Measurements from ENCODE around the gene ABCG5.

ABCG5 gene

GRCh38 chr2:43837033-43837432 is 1.6 kb downstream of the ABCG5 start:
- Histone ChIP-seq H3K4me3 (ENCODE audit: low read length, poor library complexity, severe bottlenecking) (no peak overlapping the region), H3K9me3 (ENCODE audit: insufficient read depth, low read depth, low read length) (no peaks in the 10 kb centered on the region), H3F3A (ENCODE audit: low read depth) (no peaks in the 10 kb centered on the region), H3K4me2 (ENCODE audit: low read depth, low read length, poor library complexity, severe bottlenecking) (no peak overlapping the region), H3K4me1 (ENCODE audit: insufficient read depth, low read length, poor library complexity, severe bottlenecking) (no peaks in the 10 kb centered on the region), H4K20me1 (ENCODE audit: insufficient read depth, low read length, poor library complexity, severe bottlenecking) (no peaks in the 10 kb centered on the region), H3K36me3 (ENCODE audit: insufficient read depth, low read length) (no peaks in the 10 kb centered on the region), H3K9me2 (replicated peaks; ENCODE audit: low read depth, low read length) (no peaks in the 10 kb centered on the region), H3K79me2 (ENCODE audit: insufficient read depth, low read length) (no peaks in the 10 kb centered on the region), H3K9ac (ENCODE audit: low read depth, low read length, poor library complexity, severe bottlenecking) (no peak overlapping the region), H2AFZ (ENCODE audit: low read length) (no peak overlapping the region), H3K27me3 (ENCODE audit: insufficient read depth, low read length, poor library complexity, severe bottlenecking) (no peaks in the 10 kb centered on the region)
- TF ChIP-seq CTCF (conservative IDR thresholded peaks at IDR 0.05; ENCODE audit: low read length) (no peak), EZH2phosphoT487 (IDR thresholded peaks at IDR 0.05; ENCODE audit: borderline replicate concordance) (no peak)

DNA sequence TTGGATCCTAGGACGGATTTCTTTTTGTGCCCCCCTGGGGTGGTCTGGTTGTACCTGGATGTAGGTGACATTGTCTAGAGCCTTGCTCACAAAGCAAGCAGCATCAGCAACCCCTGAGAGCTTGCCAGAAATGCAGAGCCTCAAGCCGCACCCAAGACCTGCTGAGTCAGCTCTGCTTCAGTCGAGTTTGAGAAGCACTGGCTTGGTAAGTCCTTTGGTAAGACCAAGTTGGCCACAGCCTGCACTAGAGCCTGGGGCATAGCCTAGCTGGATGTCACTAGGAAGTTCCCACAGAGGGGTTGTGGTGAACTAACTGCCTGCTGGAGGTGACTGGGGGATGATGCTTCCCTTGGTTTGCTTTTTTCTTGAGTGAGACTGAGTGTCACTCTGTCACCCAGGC is 6.2 kb downstream of the ABCG5 start:
- Histone ChIP-seq H3K4me2 (ENCODE audit: low read depth, low read length, poor library complexity, severe bottlenecking) (no peak overlapping the region), H3K9me3 (ENCODE audit: insufficient read depth, low read depth, low read length) (no peaks in the 10 kb centered on the region), H3F3A (ENCODE audit: low read depth) (no peaks in the 10 kb centered on the region), H3K9ac (ENCODE audit: low read depth, low read length, poor library complexity, severe bottlenecking) (no peak overlapping the region), H4K20me1 (ENCODE audit: insufficient read depth, low read length, poor library complexity, severe bottlenecking) (no peaks in the 10 kb centered on the region), H3K36me3 (ENCODE audit: insufficient read depth, low read length) (no peaks in the 10 kb centered on the region), H3K27me3 (ENCODE audit: insufficient read depth, low read length, poor library complexity, severe bottlenecking) (no peaks in the 10 kb centered on the region), H3K9me2 (replicated peaks; ENCODE audit: low read depth, low read length) (no peaks in the 10 kb centered on the region), H3K79me2 (ENCODE audit: insufficient read depth, low read length) (no peaks in the 10 kb centered on the region), H2AFZ (ENCODE audit: low read length) (no peak overlapping the region), H3K4me3 (ENCODE audit: low read length, poor library complexity, severe bottlenecking) (no peak overlapping the region), H3K4me1 (ENCODE audit: insufficient read depth, low read length, poor library complexity, severe bottlenecking) (no peaks in the 10 kb centered on the region)
- TF ChIP-seq CTCF (conservative IDR thresholded peaks at IDR 0.05; ENCODE audit: low read length) (no peak), EZH2phosphoT487 (IDR thresholded peaks at IDR 0.05; ENCODE audit: borderline replicate concordance) (no peak)

DNA sequence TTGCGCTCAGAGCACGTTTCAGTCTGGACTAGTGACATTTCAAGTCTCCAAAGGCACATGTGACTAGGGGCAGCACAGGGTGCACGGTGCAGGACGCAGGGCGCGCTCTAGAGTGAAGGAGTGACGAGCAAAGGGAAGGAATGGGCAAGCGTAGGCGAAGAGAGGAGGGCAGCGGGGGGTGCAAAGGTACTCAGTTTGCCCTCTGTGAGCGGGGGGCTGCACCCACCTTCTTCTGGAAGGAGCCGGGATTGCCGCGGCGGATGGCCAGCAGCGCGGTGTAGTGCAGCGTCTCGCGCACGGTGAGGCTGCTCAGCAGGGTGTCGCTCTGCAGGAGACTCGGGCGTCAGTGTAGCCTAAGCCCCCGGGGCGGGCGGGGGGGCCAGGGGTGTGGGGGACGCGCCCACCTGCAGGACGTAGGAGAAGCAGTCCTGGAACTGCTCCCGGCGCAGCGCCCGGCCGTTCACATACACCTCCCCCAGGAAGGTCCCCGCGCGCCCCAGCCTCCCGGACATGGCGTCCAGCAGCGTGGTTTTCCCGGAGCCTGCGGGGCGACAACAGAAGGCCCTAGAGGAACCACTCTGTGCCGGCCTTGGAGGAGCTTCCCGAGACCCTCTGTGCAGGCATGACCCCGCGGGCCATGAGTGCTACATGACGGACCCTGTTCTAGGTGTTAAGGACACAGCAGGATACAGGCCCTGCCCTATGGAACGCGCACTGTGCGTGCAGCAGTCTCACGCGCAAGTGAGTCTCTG is 6.9 kb downstream of the ABCG5 start:
- Histone ChIP-seq H3K27me3 (ENCODE audit: insufficient read depth, low read length, poor library complexity, severe bottlenecking) (no peaks in the 10 kb centered on the region), H3K9me2 (replicated peaks; ENCODE audit: low read depth, low read length) (no peaks in the 10 kb centered on the region), H2AFZ (ENCODE audit: low read length) (no peak overlapping the region), H3F3A (ENCODE audit: low read depth) (no peaks in the 10 kb centered on the region), H3K9ac (ENCODE audit: low read depth, low read length, poor library complexity, severe bottlenecking) (no peak overlapping the region), H3K36me3 (ENCODE audit: insufficient read depth, low read length) (no peaks in the 10 kb centered on the region), H3K79me2 (ENCODE audit: insufficient read depth, low read length) (no peaks in the 10 kb centered on the region), H4K20me1 (ENCODE audit: insufficient read depth, low read length, poor library complexity, severe bottlenecking) (no peaks in the 10 kb centered on the region), H3K4me2 (ENCODE audit: low read depth, low read length, poor library complexity, severe bottlenecking) (no peak overlapping the region), H3K4me1 (ENCODE audit: insufficient read depth, low read length, poor library complexity, severe bottlenecking) (no peaks in the 10 kb centered on the region), H3K9me3 (ENCODE audit: insufficient read depth, low read depth, low read length) (no peaks in the 10 kb centered on the region), H3K4me3 (ENCODE audit: low read length, poor library complexity, severe bottlenecking) (no peak overlapping the region)
- TF ChIP-seq CTCF (conservative IDR thresholded peaks at IDR 0.05; ENCODE audit: low read length) (no peak), EZH2phosphoT487 (IDR thresholded peaks at IDR 0.05; ENCODE audit: borderline replicate concordance) (no peak)
